ENCODE results near the gene KCTD4.

KCTD4 gene

GRCh38 chr13:45208132-45208531 lies 7.3 kb upstream of the KCTD4 start:
- no peaks in the 10 kb centered on the region for H3K4me1 ChIP-seq (ENCODE audit: control insufficient read depth in 1 of 2, insufficient read depth in 2 of 2, low read length in 2 of 2)
- no peak overlapping the region for H3K14ac ChIP-seq (ENCODE audit: low read length)
- H3K27me3 ChIP-seq (ENCODE audit: insufficient read depth, low read length), result no peaks in the 10 kb centered on the region
- H2BK5ac ChIP-seq (ENCODE audit: low read depth, low read length, poor library complexity), result no peak overlapping the region
- no peak overlapping the region for H3K4me3 ChIP-seq (ENCODE audit: low read depth, low read length)
- H3K79me2 ChIP-seq (ENCODE audit: control insufficient read depth, insufficient read depth, low read length, poor library complexity), result no peaks in the 10 kb centered on the region
- no peaks in the 10 kb centered on the region for H3K9me3 ChIP-seq (ENCODE audit: insufficient read depth, low read depth, low read length)
- no peak overlapping the region for H4K91ac ChIP-seq (ENCODE audit: low read depth, low read length)
- H2AK5ac ChIP-seq (ENCODE audit: low read length), result no peak overlapping the region
- H3K23ac ChIP-seq (ENCODE audit: low read length), result no peak overlapping the region
- H3K9ac ChIP-seq (ENCODE audit: low read length), result no peak overlapping the region
- no peak overlapping the region for H4K8ac ChIP-seq (ENCODE audit: low read depth, low read length)
- no peak for DNase-seq
- H4K12ac ChIP-seq (ENCODE audit: low read depth, low read length), result no peak overlapping the region
- H2AFZ ChIP-seq (ENCODE audit: insufficient read depth, low read length, poor library complexity), result no peak overlapping the region
- WGBS (ENCODE audit: extremely low coverage, insufficient coverage, insufficient read length), result no CpG with 5 or more reads among the region's 2 CpGs
- no peak overlapping the region for H3K27ac ChIP-seq (ENCODE audit: low read depth, low read length)
- no peaks in the 10 kb centered on the region for H3K79me1 ChIP-seq (ENCODE audit: low read length)
- H3K4ac ChIP-seq (ENCODE audit: low read depth, low read length), result no peak overlapping the region
- H2BK120ac ChIP-seq (ENCODE audit: insufficient read depth, low read length, poor library complexity), result no peak overlapping the region
- no peaks in the 10 kb centered on the region for H3K36me3 ChIP-seq (ENCODE audit: control insufficient read depth in 1 of 2, insufficient read depth in 2 of 2, low read length in 2 of 2)
- H2BK12ac ChIP-seq (ENCODE audit: low read length), result no peak overlapping the region
- H3K18ac ChIP-seq (ENCODE audit: low read length), result no peak overlapping the region
- no peak overlapping the region for H3K4me2 ChIP-seq (ENCODE audit: low read length)

GRCh38 chr13:45207319-45207718 lies 6.5 kb upstream of the KCTD4 start:
- H3K23ac ChIP-seq (ENCODE audit: low read length), result no peak overlapping the region
- H2BK120ac ChIP-seq (ENCODE audit: insufficient read depth, low read length, poor library complexity), result no peak overlapping the region
- WGBS (ENCODE audit: extremely low coverage, insufficient coverage, insufficient read length), result no CpG with 5 or more reads among the region's 4 CpGs
- no peak overlapping the region for H3K4me2 ChIP-seq (ENCODE audit: low read length)
- no peak overlapping the region for H4K91ac ChIP-seq (ENCODE audit: low read depth, low read length)
- H4K8ac ChIP-seq (ENCODE audit: low read depth, low read length), result no peak overlapping the region
- no peaks in the 10 kb centered on the region for H3K9me3 ChIP-seq (ENCODE audit: insufficient read depth, low read depth, low read length)
- H3K4me1 ChIP-seq (ENCODE audit: control insufficient read depth in 1 of 2, insufficient read depth in 2 of 2, low read length in 2 of 2), result no peaks in the 10 kb centered on the region
- H2AFZ ChIP-seq (ENCODE audit: insufficient read depth, low read length, poor library complexity), result no peak overlapping the region
- no peaks in the 10 kb centered on the region for H3K79me1 ChIP-seq (ENCODE audit: low read length)
- H3K9ac ChIP-seq (ENCODE audit: low read length), result no peak overlapping the region
- H3K36me3 ChIP-seq (ENCODE audit: control insufficient read depth in 1 of 2, insufficient read depth in 2 of 2, low read length in 2 of 2), result no peaks in the 10 kb centered on the region
- no peak overlapping the region for H2AK5ac ChIP-seq (ENCODE audit: low read length)
- no peak overlapping the region for H2BK12ac ChIP-seq (ENCODE audit: low read length)
- no peak overlapping the region for H3K4me3 ChIP-seq (ENCODE audit: low read depth, low read length)
- no peaks in the 10 kb centered on the region for H3K79me2 ChIP-seq (ENCODE audit: control insufficient read depth, insufficient read depth, low read length, poor library complexity)
- H4K12ac ChIP-seq (ENCODE audit: low read depth, low read length), result no peak overlapping the region
- no peak overlapping the region for H2BK5ac ChIP-seq (ENCODE audit: low read depth, low read length, poor library complexity)
- no peak overlapping the region for H3K18ac ChIP-seq (ENCODE audit: low read length)
- no peak for DNase-seq
- H3K4ac ChIP-seq (ENCODE audit: low read depth, low read length), result no peak overlapping the region
- no peaks in the 10 kb centered on the region for H3K27me3 ChIP-seq (ENCODE audit: insufficient read depth, low read length)
- no peak overlapping the region for H3K14ac ChIP-seq (ENCODE audit: low read length)
- H3K27ac ChIP-seq (ENCODE audit: low read depth, low read length), result no peak overlapping the region

DNA sequence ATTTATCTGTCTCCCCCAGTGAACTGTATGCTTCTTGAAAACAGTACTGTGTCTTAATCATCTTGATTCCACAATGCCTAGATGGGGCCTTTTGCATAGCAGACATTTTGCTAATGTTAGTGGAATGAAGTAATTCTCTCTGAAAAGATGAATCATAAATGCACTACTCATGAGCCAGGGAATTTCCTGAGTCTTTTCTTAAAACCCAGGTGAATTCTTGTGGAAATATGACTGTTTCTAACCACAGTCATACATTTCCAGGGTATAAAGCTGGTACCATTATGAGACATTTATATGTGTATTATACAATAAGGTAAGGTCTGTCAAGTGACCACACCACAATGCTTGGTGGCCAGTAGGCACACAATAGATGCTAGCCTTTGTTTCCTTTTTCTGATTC lies 5.5 kb upstream of the KCTD4 start:
- Histone ChIP-seq H4K91ac (ENCODE audit: low read depth, low read length) (no peak overlapping the region), H3K27ac (ENCODE audit: low read depth, low read length) (peak overlapping the region; percentile 76), H4K12ac (ENCODE audit: low read depth, low read length) (no peak overlapping the region), H2BK120ac (ENCODE audit: insufficient read depth, low read length, poor library complexity) (no peak overlapping the region), H2BK12ac (ENCODE audit: low read length) (no peak overlapping the region), H3K79me1 (ENCODE audit: low read length) (no peaks in the 10 kb centered on the region), H3K18ac (ENCODE audit: low read length) (no peak overlapping the region), H2AFZ (ENCODE audit: insufficient read depth, low read length, poor library complexity) (no peak overlapping the region), H3K9ac (ENCODE audit: low read length) (no peak overlapping the region), H3K4ac (ENCODE audit: low read depth, low read length) (no peak overlapping the region), H2BK5ac (ENCODE audit: low read depth, low read length, poor library complexity) (no peak overlapping the region), H3K4me3 (ENCODE audit: low read depth, low read length) (no peak overlapping the region), H3K14ac (ENCODE audit: low read length) (no peak overlapping the region), H3K4me1 (ENCODE audit: control insufficient read depth in 1 of 2, insufficient read depth in 2 of 2, low read length in 2 of 2) (no peaks in the 10 kb centered on the region), H3K9me3 (ENCODE audit: insufficient read depth, low read depth, low read length) (no peaks in the 10 kb centered on the region), H3K36me3 (ENCODE audit: control insufficient read depth in 1 of 2, insufficient read depth in 2 of 2, low read length in 2 of 2) (no peaks in the 10 kb centered on the region), H3K23ac (ENCODE audit: low read length) (no peak overlapping the region), H3K27me3 (ENCODE audit: insufficient read depth, low read length) (no peaks in the 10 kb centered on the region), H2AK5ac (ENCODE audit: low read length) (no peak overlapping the region), H3K79me2 (ENCODE audit: control insufficient read depth, insufficient read depth, low read length, poor library complexity) (no peaks in the 10 kb centered on the region), H3K4me2 (ENCODE audit: low read length) (no peak overlapping the region), H4K8ac (ENCODE audit: low read depth, low read length) (no peak overlapping the region)
- peak; percentile 52 to 93 for DNase-seq

- Histone ChIP-seq H3K14ac (ENCODE audit: low read length) (no peak overlapping the region), H3K79me1 (ENCODE audit: low read length) (no peaks in the 10 kb centered on the region), H3K79me2 (ENCODE audit: control insufficient read depth, insufficient read depth, low read length, poor library complexity) (no peaks in the 10 kb centered on the region), H3K9me3 (ENCODE audit: insufficient read depth, low read depth, low read length) (no peaks in the 10 kb centered on the region), H2AK5ac (ENCODE audit: low read length) (no peak overlapping the region), H4K8ac (ENCODE audit: low read depth, low read length) (no peak overlapping the region), H3K36me3 (ENCODE audit: control insufficient read depth in 1 of 2, insufficient read depth in 2 of 2, low read length in 2 of 2) (peaks cover 0 to 2% of the 10 kb centered on the region in 2 experiments), H3K4me2 (ENCODE audit: low read length) (no peak overlapping the region), H2BK12ac (ENCODE audit: low read length) (no peak overlapping the region), H3K18ac (ENCODE audit: low read length) (no peak overlapping the region), H3K4ac (ENCODE audit: low read depth, low read length) (no peak overlapping the region), H3K27ac (ENCODE audit: low read depth, low read length) (no peak overlapping the region), H3K4me1 (ENCODE audit: control insufficient read depth in 1 of 2, insufficient read depth in 2 of 2, low read length in 2 of 2) (no peaks in the 10 kb centered on the region), H2BK120ac (ENCODE audit: insufficient read depth, low read length, poor library complexity) (no peak overlapping the region), H2AFZ (ENCODE audit: insufficient read depth, low read length, poor library complexity) (no peak overlapping the region), H4K12ac (ENCODE audit: low read depth, low read length) (no peak overlapping the region), H3K23ac (ENCODE audit: low read length) (no peak overlapping the region), H3K27me3 (ENCODE audit: insufficient read depth, low read length) (no peaks in the 10 kb centered on the region), H3K9ac (ENCODE audit: low read length) (no peak overlapping the region), H4K91ac (ENCODE audit: low read depth, low read length) (no peak overlapping the region), H3K4me3 (ENCODE audit: low read depth, low read length) (no peak overlapping the region), H2BK5ac (ENCODE audit: low read depth, low read length, poor library complexity) (no peak overlapping the region)
- no peak for DNase-seq
- no CpG with 5 or more reads among the region's 5 CpGs for WGBS (ENCODE audit: extremely low coverage, insufficient coverage, insufficient read length)
These were observed 4.3 kb upstream of the KCTD4 start for GRCh38 chr13:45205124-45205523.

Measured in trophoblast cell (in vitro differentiated cells and primary cell).